Thyroid gland (tissue), 4 donors: ENCODE measurements around the gene AMBN. TPM values are rescaled to one million over a fixed set of nuclear protein-coding genes. Genes with fewer than 3 reads are reported as not detected.

Experiments used
- DNase-seq, 2 donors: peaks; one replicate each; pipeline ENCODE4 v3.0.0-alpha.2; 2019
- H3K27ac ChIP-seq, 3 donors: fragments of 200-600 bp; sonication (generic); 1 replicate in 2 of 3; 2 replicates in 1 of 3; pipeline ENCODE4 v1.5.1; 2016 to 2019; ENCODE audit warnings: mild to moderate bottlenecking in 1 of 3, moderate library complexity in 1 of 3
- H3K27me3 ChIP-seq: fragments of 200-600 bp; sonication (generic); one replicate; pipeline ENCODE4 v1.5.1; 2019
- H3K36me3 ChIP-seq, 2 donors: fragments of 200-600 bp; sonication (generic); one replicate each; pipeline ENCODE4 v1.5.1; 2016 to 2019
- H3K4me1 ChIP-seq, 2 donors: fragments of 200-600 bp; sonication (generic); one replicate each; pipeline ENCODE4 v1.5.1; 2017 to 2019
- H3K4me3 ChIP-seq, 3 donors: fragments of 200-600 bp; sonication (generic); replicated peaks in 1 of 3; 1 replicate in 2 of 3; 2 replicates in 1 of 3; pipeline ENCODE4 v1.5.1; 2016; ENCODE audit warnings: mild to moderate bottlenecking in 1 of 3
- H3K9me3 ChIP-seq: fragments of 200-600 bp; sonication (generic); one replicate; pipeline ENCODE4 v1.5.1; 2017
- POLR2A ChIP-seq, 2 donors: fragments of 450-650 bp; IDR thresholded peaks; one replicate each; pipeline ENCODE4 v1.6.1; 2017; ENCODE audit warnings: antibody characterized with exemption in 2 of 2, mild to moderate bottlenecking in 2 of 2, moderate library complexity in 1 of 2
- WGBS, 2 donors: methylation state at CpG; one replicate each; pipeline ENCODE4 v1.1.5; 2017; 5-methylcytosine and 5-hydroxymethylcytosine counted together
- intact Hi-C: fragments of 100-400 bp; cut with DNase I; formaldehyde crosslinking; loops from one replicate; pipeline ENCODE4 v1.15.1; 2023
- total RNA-seq, 4 donors: library from RNA; depleted of rRNA; stranded (reverse); fragments of >200 nt; gene quantifications; one replicate each; pipeline ENCODE4 v1.2.3, GENCODE V29; 2016
- TF ChIP-seq, protein P1 (sequence below), 6 experiments: fragments of 200-600 bp in 3 of 6; fragments of 450-650 bp in 3 of 6; sonication (generic) in 3 of 6; IDR thresholded peaks; one replicate each; pipeline ENCODE4 v1.5.1; 2016 to 2019; ENCODE audit warnings: antibody characterized with exemption in 6 of 6, mild to moderate bottlenecking in 2 of 6, inconsistent platforms in 1 of 6, moderate library complexity in 1 of 6

Gene AMBN
- total RNA-seq, 4 donors from 2014 or later = not detected

DNA sequence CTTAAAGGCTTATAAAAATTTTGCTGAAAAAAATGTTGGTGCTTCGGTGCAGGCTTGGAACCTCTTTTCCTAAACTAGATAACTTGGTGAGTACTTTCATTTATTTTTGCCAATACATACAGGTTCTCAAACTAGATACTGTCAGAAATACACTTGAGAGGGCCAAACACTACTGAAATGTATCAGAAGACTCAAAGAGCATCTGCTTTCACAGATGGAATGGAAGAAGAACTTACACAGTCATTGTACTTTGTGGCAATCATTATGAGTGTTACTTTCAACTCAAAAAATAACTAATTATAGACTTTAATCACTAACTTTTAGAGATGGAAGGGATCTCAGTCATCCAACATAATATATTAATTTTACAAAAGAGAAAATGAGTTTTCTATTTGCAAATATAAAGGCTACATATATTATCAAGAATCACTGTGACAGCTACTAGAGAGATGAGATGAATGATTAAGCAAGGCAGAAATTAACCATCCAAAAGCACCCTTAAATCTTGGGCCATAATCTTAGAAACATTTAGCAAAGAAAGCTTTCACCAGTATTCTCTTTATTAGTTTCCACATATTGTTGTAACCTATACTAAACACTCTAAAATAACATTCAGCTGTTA, 37.5 kb downstream of the AMBN start:
- H3K9me3 ChIP-seq = no peaks in the 10 kb centered on the region
- WGBS, 2 donors = 88 to 94% methylated on average over 1 of the region's 1 CpG
- intact Hi-C loops = no loop called here
- no peak overlapping the region for H3K27ac ChIP-seq
- no peak overlapping the region for H3K4me3 ChIP-seq
- no peak for DNase-seq
- H3K36me3 ChIP-seq = no peaks in the 10 kb centered on the region
- no peaks in the 10 kb centered on the region for H3K4me1 ChIP-seq
- no peaks in the 10 kb centered on the region for H3K27me3 ChIP-seq
- TF ChIP-seq, protein P1, sequence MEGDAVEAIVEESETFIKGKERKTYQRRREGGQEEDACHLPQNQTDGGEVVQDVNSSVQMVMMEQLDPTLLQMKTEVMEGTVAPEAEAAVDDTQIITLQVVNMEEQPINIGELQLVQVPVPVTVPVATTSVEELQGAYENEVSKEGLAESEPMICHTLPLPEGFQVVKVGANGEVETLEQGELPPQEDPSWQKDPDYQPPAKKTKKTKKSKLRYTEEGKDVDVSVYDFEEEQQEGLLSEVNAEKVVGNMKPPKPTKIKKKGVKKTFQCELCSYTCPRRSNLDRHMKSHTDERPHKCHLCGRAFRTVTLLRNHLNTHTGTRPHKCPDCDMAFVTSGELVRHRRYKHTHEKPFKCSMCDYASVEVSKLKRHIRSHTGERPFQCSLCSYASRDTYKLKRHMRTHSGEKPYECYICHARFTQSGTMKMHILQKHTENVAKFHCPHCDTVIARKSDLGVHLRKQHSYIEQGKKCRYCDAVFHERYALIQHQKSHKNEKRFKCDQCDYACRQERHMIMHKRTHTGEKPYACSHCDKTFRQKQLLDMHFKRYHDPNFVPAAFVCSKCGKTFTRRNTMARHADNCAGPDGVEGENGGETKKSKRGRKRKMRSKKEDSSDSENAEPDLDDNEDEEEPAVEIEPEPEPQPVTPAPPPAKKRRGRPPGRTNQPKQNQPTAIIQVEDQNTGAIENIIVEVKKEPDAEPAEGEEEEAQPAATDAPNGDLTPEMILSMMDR (IDR thresholded peaks at IDR 0.05) = no peak
- TF ChIP-seq POLR2A (IDR thresholded peaks at IDR 0.05) = no peak

DNA sequence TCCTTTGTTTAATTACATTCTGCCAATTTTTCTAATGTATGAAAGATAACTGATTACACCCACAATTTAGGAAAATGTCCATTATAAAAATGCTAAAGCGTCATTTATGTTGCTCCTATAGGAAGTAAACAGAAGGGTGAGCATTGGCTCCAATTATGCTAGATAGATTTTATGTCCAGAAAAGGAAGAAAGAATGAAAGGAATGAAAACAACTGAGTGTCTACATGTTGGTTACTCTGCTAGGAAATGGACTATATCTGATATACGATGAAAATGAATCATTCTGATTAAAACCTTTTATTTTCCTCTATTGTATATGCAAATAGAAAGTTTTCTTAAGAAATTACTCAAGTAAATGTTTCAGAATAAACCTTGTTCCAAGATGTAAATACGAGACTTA, 38.1 kb downstream of the AMBN start:
- Histone ChIP-seq H3K27me3 (no peaks in the 10 kb centered on the region), H3K4me3 (no peak overlapping the region), H3K9me3 (no peaks in the 10 kb centered on the region), H3K4me1 (no peaks in the 10 kb centered on the region), H3K36me3 (no peaks in the 10 kb centered on the region), H3K27ac (no peak overlapping the region)
- intact Hi-C loops = no loop called here
- WGBS, 2 donors = 84 to 86% methylated on average over 3 of the region's 3 CpGs
- TF ChIP-seq, protein P1 (IDR thresholded peaks at IDR 0.05) = no peak
- TF ChIP-seq POLR2A (IDR thresholded peaks at IDR 0.05) = no peak
- no peak for DNase-seq

DNA sequence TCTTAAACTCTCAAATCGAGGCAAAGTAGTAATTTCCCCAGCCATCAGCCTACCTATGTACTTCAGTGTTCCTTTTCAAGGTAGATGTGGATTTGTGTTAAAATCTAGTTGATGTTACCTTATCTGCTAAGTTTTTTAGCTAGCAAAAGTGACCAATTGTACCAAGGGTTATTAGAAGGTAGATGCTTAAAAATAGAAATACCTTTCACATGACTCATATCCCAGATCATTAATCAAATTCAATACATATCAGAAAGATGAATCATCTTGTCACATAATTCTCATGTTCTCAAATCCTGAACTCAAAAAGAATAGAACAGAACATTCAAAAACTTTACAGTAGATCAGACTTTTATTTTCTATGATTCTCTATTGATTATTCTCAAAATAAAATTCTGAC, 40.0 kb downstream of the AMBN start:
- H3K4me3 ChIP-seq = no peak overlapping the region
- WGBS, 2 donors = 85 to 89% methylated on average over 1 of the region's 1 CpG

DNA sequence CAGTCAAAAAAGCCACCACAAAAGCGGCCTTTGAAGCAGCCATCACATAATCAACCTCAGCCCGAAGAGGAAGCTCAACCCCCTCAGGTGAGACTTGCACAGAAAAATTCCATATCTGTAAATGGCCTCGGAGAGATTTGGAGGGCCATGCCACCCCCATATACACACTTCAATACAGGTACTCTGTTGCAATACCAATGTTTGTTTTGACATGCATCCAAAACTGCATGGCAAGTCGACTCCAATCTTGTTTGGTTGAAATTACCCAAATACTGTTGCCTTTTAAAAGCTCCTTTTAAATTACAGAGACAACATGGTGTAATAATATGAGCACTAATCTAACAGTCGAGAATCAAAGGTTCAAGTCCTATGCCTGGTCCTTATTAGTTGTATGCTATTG, 42.4 kb downstream of the AMBN start:
- no peak for TF ChIP-seq POLR2A (IDR thresholded peaks at IDR 0.05)
- TF ChIP-seq, protein P1 (IDR thresholded peaks at IDR 0.05) = no peak
- Histone ChIP-seq H3K27ac (no peak overlapping the region), H3K4me3 (no peak overlapping the region), H3K9me3 (no peaks in the 10 kb centered on the region), H3K27me3 (no peaks in the 10 kb centered on the region), H3K4me1 (no peaks in the 10 kb centered on the region), H3K36me3 (no peaks in the 10 kb centered on the region)
- no peak for DNase-seq
- WGBS, 2 donors = 82 to 85% methylated on average over 5 of the region's 5 CpGs
- intact Hi-C loops = no loop called here

More for the DNA sequence above, 40.0 kb downstream of the AMBN start:
- no peak for DNase-seq
- Histone ChIP-seq H3K4me1 (no peaks in the 10 kb centered on the region), H3K36me3 (no peaks in the 10 kb centered on the region), H3K27me3 (no peaks in the 10 kb centered on the region), H3K27ac (no peak overlapping the region), H3K9me3 (no peaks in the 10 kb centered on the region)
- intact Hi-C loops = no loop called here
- TF ChIP-seq, protein P1 (IDR thresholded peaks at IDR 0.05) = no peak
- no peak for TF ChIP-seq POLR2A (IDR thresholded peaks at IDR 0.05)

DNA sequence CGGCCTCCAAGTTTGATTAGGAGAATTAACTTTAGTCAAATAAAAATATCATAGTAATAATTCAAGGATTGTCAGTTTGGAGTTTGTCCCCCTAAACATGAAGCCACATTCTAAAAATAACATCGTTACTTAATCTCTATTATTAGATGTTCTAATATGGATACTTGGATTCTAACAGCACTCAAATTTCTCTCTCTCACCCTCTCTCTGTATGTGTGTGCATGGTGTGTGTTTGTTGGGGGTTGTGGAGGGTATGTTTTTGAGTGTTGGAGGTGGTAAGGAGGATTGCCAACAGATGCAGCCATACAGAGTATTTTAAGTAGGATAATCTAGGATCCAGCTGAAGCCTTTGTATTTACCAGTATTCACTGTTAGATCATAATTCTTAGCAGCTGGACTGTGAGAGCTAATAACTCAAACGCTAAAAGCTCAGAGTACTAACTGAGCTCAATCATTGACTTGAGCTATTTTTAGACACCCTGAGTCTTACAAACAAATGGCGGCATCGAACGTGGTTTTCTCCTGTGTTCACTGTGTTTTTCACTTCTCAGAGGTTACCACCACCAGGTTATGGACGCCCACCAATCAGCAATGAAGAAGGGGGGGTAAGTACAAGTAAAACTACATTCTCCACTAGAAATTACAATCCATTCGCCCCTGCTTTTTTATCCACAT, 45.3 kb downstream of the AMBN start:
- TF ChIP-seq POLR2A (IDR thresholded peaks at IDR 0.05) = no peak
- TF ChIP-seq, protein P1 (IDR thresholded peaks at IDR 0.05) = no peak
- H3K4me3 ChIP-seq = no peak overlapping the region
- intact Hi-C loops = no loop called here
- H3K9me3 ChIP-seq = no peaks in the 10 kb centered on the region
- H3K27ac ChIP-seq = no peak overlapping the region
- no peaks in the 10 kb centered on the region for H3K36me3 ChIP-seq
- DNase-seq = no peak
- WGBS, 2 donors = 65 to 69% methylated on average over 8 of the region's 8 CpGs
- H3K4me1 ChIP-seq = no peaks in the 10 kb centered on the region
- no peaks in the 10 kb centered on the region for H3K27me3 ChIP-seq
